Adrenal gland (tissue), 12 donors: Measurements from ENCODE around the gene CIZ1. TPM values are rescaled to one million over a fixed set of nuclear protein-coding genes. Genes with fewer than 3 reads are reported as not detected.

Source experiments
- DNase-seq, 7 donors: peaks; one replicate each; pipeline ENCODE4 v3.0.0-alpha.2; 2019 to 2020
- H3K27ac ChIP-seq, 5 donors: fragments of 200-600 bp; sonication (generic) in 4 of 5; 1 replicate in 3 of 5; 2 replicates in 2 of 5; pipeline versions ENCODE4 v1.5.1 to v1.8.0; 2016 to 2020; ENCODE audit warnings: mild to moderate bottlenecking in 1 of 5
- H3K27me3 ChIP-seq: fragments of 200-600 bp; 2 replicates; pipeline ENCODE4 v1.8.0; 2021
- H3K36me3 ChIP-seq, 2 donors: fragments of 200-600 bp; replicated peaks in 1 of 2; 1 replicate in 1 of 2; 2 replicates in 1 of 2; pipeline versions ENCODE4 v1.5.1 to v1.8.0; 2018 to 2022
- H3K4me1 ChIP-seq, 2 donors: fragments of 200-600 bp; replicated peaks in 1 of 2; 1 replicate in 1 of 2; 2 replicates in 1 of 2; pipeline versions ENCODE4 v1.5.1 to v1.8.0; 2018 to 2021
- H3K4me3 ChIP-seq, 4 donors: fragments of 200-600 bp; sonication (generic) in 3 of 4; one replicate each; pipeline ENCODE4 v1.5.1; 2016 to 2018
- H3K9me3 ChIP-seq, 3 donors: fragments of 200-600 bp; sonication (generic) in 1 of 3; replicated peaks in 1 of 3; 1 replicate in 2 of 3; 2 replicates in 1 of 3; pipeline versions ENCODE4 v1.5.1 to v1.8.0; 2016 to 2021
- POLR2A ChIP-seq, 2 donors: fragments of 450-650 bp; IDR thresholded peaks; one replicate each; pipeline ENCODE4 v1.6.1; 2017; ENCODE audit warnings: antibody characterized with exemption in 2 of 2, mild to moderate bottlenecking in 2 of 2, moderate library complexity in 1 of 2
- WGBS, 4 donors: extraction: QIAGEN DNeasy Blood & Tissue Kit in 2 of 4; methylation state at CpG; one replicate each; pipeline versions ENCODE4 v1.1.5 to v1.1.7; 2013 to 2017; 5-methylcytosine and 5-hydroxymethylcytosine counted together
- intact Hi-C, 2 donors: fragments of 100-400 bp; cut with DNase I; formaldehyde crosslinking; loops; one replicate each; pipeline versions ENCODE4 v1.14.1 to v1.15.0; 2022 to 2023
- polyA plus RNA-seq, 3 donors: library from polyadenylated mRNA; stranded (reverse); fragments of 200-250 nt in 2 of 3; fragments of 350-450 nt in 1 of 3; fragmentation: Illumina TruSeq in 1 of 3; extraction: RNeasy Lipid Tissue Mini Kit (QIAGEN cat#74804) in 1 of 3; gene quantifications; one replicate each; pipeline ENCODE4 v1.2.3, GENCODE V29; 2013 to 2014
- total RNA-seq, 9 donors: library from RNA; depleted of rRNA in 4 of 9; stranded (reverse); fragments of >200 nt in 4 of 9; fragments of 120-200 nt in 1 of 9; fragmentation: NEBNext Ultra II Directional in 1 of 9; extraction: Animal tissue kit (Norgen Biotek cat#: 25700) in 1 of 9; gene quantifications; one replicate each; pipeline versions ENCODE4 v1.1.0 to v1.2.4, GENCODE V29; 2013 to 2023
- TF ChIP-seq, protein P1 (sequence below), 6 experiments: fragments of 450-650 bp in 4 of 6; fragments of 200-600 bp in 2 of 6; sonication (generic) in 1 of 6; IDR thresholded peaks; 1 replicate in 5 of 6; 2 replicates in 1 of 6; pipeline versions ENCODE4 v1.5.1 to v1.8.0; 2016 to 2021; ENCODE audit warnings: antibody characterized with exemption in 6 of 6, mild to moderate bottlenecking in 2 of 6, moderate library complexity in 1 of 6
- donor health status: healthy with polysubstance abuse.
- donor health status: Bipolar disorder and iron deficiency.
- donor health status: DM: yes; HTN: yes; CAD: no.
- donor health status: DM: no; HTN: no; CAD: no.
- donor health status: DM: no; HTN: no; CAD: no.
- donor health status: DM: yes; HTN: yes; CAD: no.

Gene CIZ1
- total and polyA plus RNA-seq, 12 donors = 25.3 to 142 (median 80.4) TPM

DNA sequence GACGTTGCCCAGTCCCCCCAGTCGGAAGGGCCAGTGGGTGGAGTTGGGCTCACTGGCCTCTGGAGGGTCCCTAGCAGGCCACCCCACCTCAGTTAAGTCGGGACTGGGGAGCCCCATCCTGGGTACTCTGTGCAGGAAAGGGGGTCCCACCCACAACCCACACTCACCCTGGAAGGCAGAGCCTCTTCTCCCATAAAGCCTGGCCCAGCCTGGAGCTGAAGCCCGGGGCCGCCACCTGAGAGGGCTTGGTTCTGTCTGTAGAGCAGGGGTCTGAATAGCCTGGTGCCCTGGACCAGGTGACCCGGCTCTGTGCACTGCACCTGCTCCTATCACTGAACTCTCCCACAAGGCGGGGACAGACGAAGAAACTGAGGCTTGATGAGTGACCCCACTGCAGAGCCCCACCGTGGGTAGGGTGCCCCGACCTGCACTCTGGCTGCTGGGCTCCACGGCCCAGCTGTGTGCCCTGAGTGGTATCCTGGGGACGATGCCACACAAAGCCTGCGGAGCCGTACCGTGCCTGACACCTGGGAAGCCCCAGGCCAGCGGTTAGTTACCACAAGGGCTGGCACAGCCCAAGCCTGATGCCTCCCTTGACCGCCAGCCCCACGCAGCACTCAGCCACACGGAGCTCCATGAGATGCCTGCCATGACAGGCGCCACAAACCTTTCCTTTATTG is 71.2 kb downstream of the CIZ1 start:
- peaks cover under 1 to 4% of the 10 kb centered on the region in 2 donors for H3K4me1 ChIP-seq
- 79 to 87% (median 83%) methylated on average over 14 to 20 of the region's 20 CpGs for WGBS, 4 donors
- H3K27ac ChIP-seq = no peak overlapping the region
- no peaks in the 10 kb centered on the region for H3K27me3 ChIP-seq
- H3K36me3 ChIP-seq = peaks cover 0 to 50% of the 10 kb centered on the region in 2 donors
- no peak overlapping the region for H3K4me3 ChIP-seq
- peak in 5 of 7 donors; percentile 8 to 55 (median 23) for DNase-seq
- intact Hi-C loops = loop anchor here in 1 of 2 donors (5.0 kb wide), 1 partner anchor 178 kb away; no protein-coding TSS in a partner anchor
- TF ChIP-seq, protein P1, sequence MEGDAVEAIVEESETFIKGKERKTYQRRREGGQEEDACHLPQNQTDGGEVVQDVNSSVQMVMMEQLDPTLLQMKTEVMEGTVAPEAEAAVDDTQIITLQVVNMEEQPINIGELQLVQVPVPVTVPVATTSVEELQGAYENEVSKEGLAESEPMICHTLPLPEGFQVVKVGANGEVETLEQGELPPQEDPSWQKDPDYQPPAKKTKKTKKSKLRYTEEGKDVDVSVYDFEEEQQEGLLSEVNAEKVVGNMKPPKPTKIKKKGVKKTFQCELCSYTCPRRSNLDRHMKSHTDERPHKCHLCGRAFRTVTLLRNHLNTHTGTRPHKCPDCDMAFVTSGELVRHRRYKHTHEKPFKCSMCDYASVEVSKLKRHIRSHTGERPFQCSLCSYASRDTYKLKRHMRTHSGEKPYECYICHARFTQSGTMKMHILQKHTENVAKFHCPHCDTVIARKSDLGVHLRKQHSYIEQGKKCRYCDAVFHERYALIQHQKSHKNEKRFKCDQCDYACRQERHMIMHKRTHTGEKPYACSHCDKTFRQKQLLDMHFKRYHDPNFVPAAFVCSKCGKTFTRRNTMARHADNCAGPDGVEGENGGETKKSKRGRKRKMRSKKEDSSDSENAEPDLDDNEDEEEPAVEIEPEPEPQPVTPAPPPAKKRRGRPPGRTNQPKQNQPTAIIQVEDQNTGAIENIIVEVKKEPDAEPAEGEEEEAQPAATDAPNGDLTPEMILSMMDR (IDR thresholded peaks at IDR 0.05) = no peak
- TF ChIP-seq POLR2A (IDR thresholded peaks at IDR 0.05) = no peak
- no peaks in the 10 kb centered on the region for H3K9me3 ChIP-seq

GRCh38 chr9:128118971-128119665 is 72.3 kb downstream of the CIZ1 start:
- Histone ChIP-seq H3K4me3 (no peak overlapping the region), H3K27ac (no peak overlapping the region), H3K9me3 (no peaks in the 10 kb centered on the region), H3K36me3 (peaks cover 0 to 39% of the 10 kb centered on the region in 2 donors), H3K27me3 (no peaks in the 10 kb centered on the region), H3K4me1 (no peaks in the 10 kb centered on the region)
- WGBS, 4 donors = 65 to 72% (median 69%) methylated on average over 10 to 15 of the region's 15 CpGs
- intact Hi-C loops = no loop called here
- TF ChIP-seq, protein P1 (IDR thresholded peaks at IDR 0.05) = no peak
- no peak for TF ChIP-seq POLR2A (IDR thresholded peaks at IDR 0.05)
- DNase-seq = peak in 5 of 7 donors; percentile 11 to 54 (median 17)

- TF ChIP-seq, protein P1 (IDR thresholded peaks at IDR 0.05) = no peak
- no peak for TF ChIP-seq POLR2A (IDR thresholded peaks at IDR 0.05)
- DNase-seq = peak in 4 of 7 donors; percentile 5 to 44 (median 8)
- Histone ChIP-seq H3K36me3 (peaks cover 0 to 32% of the 10 kb centered on the region in 2 donors), H3K4me1 (no peaks in the 10 kb centered on the region), H3K27ac (no peak overlapping the region), H3K27me3 (no peaks in the 10 kb centered on the region), H3K9me3 (no peaks in the 10 kb centered on the region), H3K4me3 (no peak overlapping the region)
- intact Hi-C loops = no loop called here
- WGBS, 4 donors = 36 to 46% (median 40%) methylated on average over 3 of the region's 3 CpGs
These were observed 72.9 kb downstream of the CIZ1 start for GRCh38 chr9:128118472-128118857.

GRCh38 chr9:128117613-128118471 is 73.5 kb downstream of the CIZ1 start:
- intact Hi-C loops = loop anchor here in 1 of 2 donors (2.0 kb wide), 1 partner anchor 173 kb away; no protein-coding TSS in a partner anchor
- Histone ChIP-seq H3K9me3 (no peaks in the 10 kb centered on the region), H3K27me3 (no peaks in the 10 kb centered on the region), H3K36me3 (peaks cover 0 to 26% of the 10 kb centered on the region in 2 donors), H3K27ac (no peak overlapping the region), H3K4me3 (no peak overlapping the region), H3K4me1 (no peaks in the 10 kb centered on the region)
- peak; percentile 90 to 97 (median 95) for DNase-seq
- 9 to 14% (median 11%) methylated on average over 17 to 27 of the region's 27 CpGs for WGBS, 4 donors
- TF ChIP-seq POLR2A (IDR thresholded peaks at IDR 0.05) = no peak
- TF ChIP-seq, protein P1 (IDR thresholded peaks at IDR 0.05) = peak; percentile 100
